Peyer's patch (tissue), 4 donors: Measurements from ENCODE around the gene LNX2. TPM values are rescaled to one million over a fixed set of nuclear protein-coding genes. Genes with fewer than 3 reads are reported as not detected.
A peak's percentile ranks its signal among the peaks of the same experiment; 100 is the strongest.

Experiments
- DNase-seq, 3 donors: peaks; one replicate each; pipeline ENCODE4 v3.0.0-alpha.2; 2017 to 2019
- H3K27ac ChIP-seq, 4 donors: fragments of 200-600 bp; sonication (generic); one replicate each; pipeline ENCODE4 v1.5.1; 2016 to 2019
- H3K27me3 ChIP-seq, 2 donors: fragments of 200-600 bp; sonication (generic); one replicate each; pipeline ENCODE4 v1.5.1; 2019
- H3K36me3 ChIP-seq, 3 donors: fragments of 200-600 bp; sonication (generic); one replicate each; pipeline ENCODE4 v1.5.1; 2016 to 2019
- H3K4me1 ChIP-seq, 4 donors: fragments of 200-600 bp; sonication (generic); one replicate each; pipeline ENCODE4 v1.5.1; 2016 to 2019
- H3K4me3 ChIP-seq, 4 donors: fragments of 200-600 bp; sonication (generic); 1 replicate in 3 of 4; 2 replicates in 1 of 4; pipeline ENCODE4 v1.5.1; 2016 to 2019; ENCODE audit warnings: mild to moderate bottlenecking in 1 of 4
- H3K9me3 ChIP-seq, 4 donors: fragments of 200-600 bp; sonication (generic); one replicate each; pipeline ENCODE4 v1.5.1; 2016 to 2019; ENCODE audit warnings: mild to moderate bottlenecking in 1 of 4
- CTCF ChIP-seq, 6 experiments: fragments of 450-650 bp in 4 of 6; fragments of 200-600 bp in 2 of 6; sonication (generic) in 1 of 6; IDR thresholded peaks; one replicate each; pipeline ENCODE4 v1.5.1; 2017 to 2019; ENCODE audit warnings: antibody characterized with exemption in 6 of 6, mild to moderate bottlenecking in 3 of 6, moderate library complexity in 1 of 6
- POLR2A ChIP-seq, 2 donors: fragments of 450-650 bp; IDR thresholded peaks; one replicate each; pipeline ENCODE4 v1.5.1; 2017; ENCODE audit warnings: antibody characterized with exemption in 2 of 2, mild to moderate bottlenecking in 2 of 2, moderate library complexity in 2 of 2
- total RNA-seq, 4 donors: library from RNA; depleted of rRNA; stranded (reverse); fragments of >200 nt; gene quantifications; one replicate each; pipeline ENCODE4 v1.1.0, GENCODE V29; 2016

Gene LNX2
- total RNA-seq, 4 donors from 2014 or later = 12.4 to 39.6 (median 25.6) TPM

GRCh38 chr13:27643334-27644132, 23.2 kb upstream of the LNX2 start:
- Histone ChIP-seq H3K4me3 (no peak overlapping the region), H3K9me3 (no peaks in the 10 kb centered on the region), H3K27me3 (no peaks in the 10 kb centered on the region), H3K27ac (no peak overlapping the region), H3K36me3 (peaks cover 0 to 4% (median 0%) of the 10 kb centered on the region in 3 donors), H3K4me1 (peaks cover 0 to 16% (median 0%) of the 10 kb centered on the region in 4 donors)
- no peak for DNase-seq
- TF ChIP-seq POLR2A (IDR thresholded peaks at IDR 0.05) (no peak), CTCF (IDR thresholded peaks at IDR 0.05) (no peak)

- H3K9me3 ChIP-seq = no peaks in the 10 kb centered on the region
- no peak overlapping the region for H3K27ac ChIP-seq
- H3K36me3 ChIP-seq = no peaks in the 10 kb centered on the region
- no peaks in the 10 kb centered on the region for H3K27me3 ChIP-seq
- peaks cover 0 to 17% (median 0%) of the 10 kb centered on the region in 4 donors for H3K4me1 ChIP-seq
- DNase-seq = no peak
- H3K4me3 ChIP-seq = no peak overlapping the region
- TF ChIP-seq POLR2A (IDR thresholded peaks at IDR 0.05) = no peak
- no peak for TF ChIP-seq CTCF (IDR thresholded peaks at IDR 0.05)
These were observed 21.6 kb upstream of the LNX2 start for GRCh38 chr13:27641711-27642502.

- Histone ChIP-seq H3K4me1 (peaks cover 0 to 21% (median 0%) of the 10 kb centered on the region in 4 donors), H3K36me3 (no peaks in the 10 kb centered on the region), H3K9me3 (no peaks in the 10 kb centered on the region), H3K27me3 (no peaks in the 10 kb centered on the region), H3K27ac (no peak overlapping the region), H3K4me3 (no peak overlapping the region)
- TF ChIP-seq CTCF (IDR thresholded peaks at IDR 0.05) (no peak), POLR2A (IDR thresholded peaks at IDR 0.05) (no peak)
- DNase-seq = no peak
These were observed 18.9 kb upstream of the LNX2 start for GRCh38 chr13:27639186-27639585.

- H3K4me3 ChIP-seq = no peak overlapping the region
- H3K9me3 ChIP-seq = no peaks in the 10 kb centered on the region
- H3K4me1 ChIP-seq = peaks cover 0 to 14% (median 0%) of the 10 kb centered on the region in 4 donors
- peak overlapping the region in 1 of 4 donors; percentile 7 for H3K27ac ChIP-seq
- no peaks in the 10 kb centered on the region for H3K27me3 ChIP-seq
- no peaks in the 10 kb centered on the region for H3K36me3 ChIP-seq
- no peak for DNase-seq
- TF ChIP-seq CTCF (IDR thresholded peaks at IDR 0.05) (no peak), POLR2A (IDR thresholded peaks at IDR 0.05) (no peak)
These were observed 18.2 kb upstream of the LNX2 start for GRCh38 chr13:27638521-27638920.

- no peak overlapping the region for H3K27ac ChIP-seq
- H3K36me3 ChIP-seq = no peaks in the 10 kb centered on the region
- TF ChIP-seq CTCF (IDR thresholded peaks at IDR 0.05) (no peak), POLR2A (IDR thresholded peaks at IDR 0.05) (no peak)
- no peaks in the 10 kb centered on the region for H3K27me3 ChIP-seq
- H3K4me1 ChIP-seq = peaks cover 0 to 12% (median 0%) of the 10 kb centered on the region in 4 donors
- no peak overlapping the region for H3K4me3 ChIP-seq
- no peak for DNase-seq
- H3K9me3 ChIP-seq = no peaks in the 10 kb centered on the region
These were observed 17.7 kb upstream of the LNX2 start for GRCh38 chr13:27638001-27638400.
